Activated naive CD4-positive, alpha-beta T cell treated with anti-CD3 and anti-CD28 coated beads, Interleukin-2, amount 50 U/mL, for 16 hours (primary cell): ENCODE results near the gene CENPI.
"Not testable (repeated sequence)": the region's sequence is repeated elsewhere in the genome, so short reads cannot be mapped to it uniquely, and the experiment has no call there.

Experiments
- DNase-seq: peaks from one replicate; pipeline ENCODE4 v3.0.0-alpha.2; 2020

The CENPI gene, protein sequence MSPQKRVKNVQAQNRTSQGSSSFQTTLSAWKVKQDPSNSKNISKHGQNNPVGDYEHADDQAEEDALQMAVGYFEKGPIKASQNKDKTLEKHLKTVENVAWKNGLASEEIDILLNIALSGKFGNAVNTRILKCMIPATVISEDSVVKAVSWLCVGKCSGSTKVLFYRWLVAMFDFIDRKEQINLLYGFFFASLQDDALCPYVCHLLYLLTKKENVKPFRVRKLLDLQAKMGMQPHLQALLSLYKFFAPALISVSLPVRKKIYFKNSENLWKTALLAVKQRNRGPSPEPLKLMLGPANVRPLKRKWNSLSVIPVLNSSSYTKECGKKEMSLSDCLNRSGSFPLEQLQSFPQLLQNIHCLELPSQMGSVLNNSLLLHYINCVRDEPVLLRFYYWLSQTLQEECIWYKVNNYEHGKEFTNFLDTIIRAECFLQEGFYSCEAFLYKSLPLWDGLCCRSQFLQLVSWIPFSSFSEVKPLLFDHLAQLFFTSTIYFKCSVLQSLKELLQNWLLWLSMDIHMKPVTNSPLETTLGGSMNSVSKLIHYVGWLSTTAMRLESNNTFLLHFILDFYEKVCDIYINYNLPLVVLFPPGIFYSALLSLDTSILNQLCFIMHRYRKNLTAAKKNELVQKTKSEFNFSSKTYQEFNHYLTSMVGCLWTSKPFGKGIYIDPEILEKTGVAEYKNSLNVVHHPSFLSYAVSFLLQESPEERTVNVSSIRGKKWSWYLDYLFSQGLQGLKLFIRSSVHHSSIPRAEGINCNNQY

DNA sequence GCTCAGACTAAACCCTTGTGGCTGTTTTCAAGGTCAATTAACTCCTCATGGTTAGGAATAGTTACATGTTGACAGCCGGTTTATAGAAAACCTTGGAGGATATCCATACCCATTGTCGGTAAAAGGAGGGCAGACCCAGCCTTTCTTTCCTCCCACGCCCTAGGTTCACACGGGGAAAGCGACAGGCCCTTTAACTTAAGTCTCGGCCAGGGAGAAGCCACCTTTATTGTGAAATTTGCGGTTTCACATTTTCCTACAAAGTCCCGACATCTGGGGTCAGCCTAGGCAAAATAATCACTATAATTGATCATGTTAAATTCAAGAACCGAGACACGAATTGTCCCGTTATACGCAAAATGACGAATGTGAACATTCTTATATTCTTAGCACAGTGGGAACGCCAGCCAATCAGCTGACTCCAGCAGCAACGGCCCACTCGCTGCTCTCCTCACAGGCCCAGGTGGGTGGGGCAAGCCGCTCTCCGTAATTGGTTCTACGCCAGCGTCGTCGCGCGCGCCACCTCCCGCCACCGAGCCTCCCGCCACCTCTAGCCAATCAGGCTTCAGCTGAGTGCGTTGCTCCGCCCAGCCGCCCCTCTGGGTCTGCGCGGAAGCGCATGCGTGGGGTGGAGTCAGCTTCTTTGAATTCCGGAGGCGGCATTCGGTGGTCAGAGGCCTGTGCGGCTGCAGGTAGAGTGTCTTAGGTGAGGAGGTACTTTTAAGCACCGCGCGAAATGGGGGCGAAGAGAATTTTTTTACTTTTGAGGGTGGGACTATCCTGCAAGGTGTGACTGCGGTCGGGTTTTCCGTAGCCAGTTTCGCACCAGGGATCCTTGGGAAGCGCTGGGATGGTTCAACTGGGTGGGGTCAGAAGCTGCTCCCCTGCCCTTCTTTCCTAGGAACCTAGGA, at the start of gene CENPI:
Gene CENPI (plus strand): TSS at position 659 of the 908 bp plus-strand sequence. CDS start 2,867 bp downstream, outside the sequence.
- DNase-seq = peak; percentile 92

DNA sequence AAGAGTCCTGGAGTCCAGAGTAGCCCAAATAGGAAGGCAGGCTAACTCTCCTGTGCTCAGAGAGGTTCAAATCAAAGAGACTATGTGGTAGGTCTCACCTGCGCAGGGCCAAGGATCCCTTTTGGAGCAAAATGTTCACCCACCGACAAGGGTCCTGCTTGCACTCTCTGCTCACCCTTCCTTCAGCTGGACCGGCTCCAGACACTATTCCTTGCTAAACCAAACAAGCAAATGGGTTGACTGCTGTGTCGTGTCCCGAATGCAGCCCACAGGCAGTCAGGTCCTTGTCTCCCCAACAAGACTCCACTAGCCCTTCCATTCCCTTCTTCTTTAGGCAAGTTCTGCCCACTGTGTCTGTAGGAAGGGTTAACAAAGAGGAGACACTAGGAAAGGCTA, 46.9 kb upstream of the CENPI start:
- DNase-seq = no peak

DNA sequence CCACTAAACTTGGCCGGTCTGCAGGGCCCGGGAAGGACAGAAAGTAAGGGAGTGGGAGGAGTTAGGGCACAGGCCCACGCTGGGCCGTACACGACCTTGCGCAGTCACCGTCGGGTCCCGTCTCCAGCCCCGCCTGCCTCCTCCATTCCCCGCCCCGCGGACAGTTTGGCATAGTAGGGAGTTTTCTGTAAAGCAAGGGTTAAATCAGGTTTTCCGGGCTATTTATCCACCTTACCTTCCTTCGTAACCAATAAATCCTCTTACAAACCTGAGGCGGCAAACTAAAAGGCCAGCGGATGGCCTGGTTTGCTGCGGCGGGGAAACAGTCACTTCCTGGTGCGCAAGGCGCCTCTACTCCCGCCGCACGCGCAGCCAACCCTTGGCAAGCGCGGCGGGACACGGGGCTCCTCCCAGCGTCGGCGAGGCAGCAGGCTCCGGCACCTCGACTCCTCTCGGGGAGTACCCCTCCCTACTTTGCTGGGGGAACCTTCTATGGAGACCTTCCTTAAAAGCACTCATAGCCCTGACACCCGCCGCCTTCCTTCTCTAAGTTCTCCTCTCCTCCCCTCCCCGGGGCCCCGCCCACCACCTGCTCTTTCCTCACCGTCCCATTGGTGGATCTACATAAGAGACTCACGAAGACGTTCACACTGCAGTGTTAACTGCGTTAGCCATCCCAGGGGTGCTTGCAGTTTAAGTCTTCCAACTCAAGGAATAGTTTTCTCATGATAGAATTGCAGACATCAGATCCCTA, 46.3 kb upstream of the CENPI start, which contains the start of gene TRMT2B:
Gene TRMT2B (minus strand): TSS at position 563 of the 754 bp plus-strand sequence. CDS start 9,822 bp downstream, outside the sequence.
- peak; percentile 83 for DNase-seq

DNA sequence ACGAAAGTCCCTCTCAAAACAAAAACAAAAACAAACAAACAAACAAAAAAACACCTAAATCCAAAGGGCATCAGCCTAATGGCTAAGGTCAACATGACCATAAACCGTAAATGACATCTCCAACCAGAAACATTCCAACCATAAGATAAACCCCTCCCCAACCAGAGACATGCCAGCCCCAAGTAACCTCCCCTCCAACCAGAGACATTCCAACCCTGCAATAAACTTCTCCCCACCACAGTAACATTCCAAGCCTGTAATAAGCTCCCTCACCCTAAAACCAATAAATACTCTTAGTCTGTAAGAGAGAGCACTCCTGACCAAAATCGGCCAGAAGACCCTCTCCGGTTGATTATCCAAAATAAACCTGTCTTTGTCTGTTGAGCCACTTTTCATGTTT, 41.5 kb upstream of the CENPI start:
- DNase-seq = not testable (repeated sequence)

DNA sequence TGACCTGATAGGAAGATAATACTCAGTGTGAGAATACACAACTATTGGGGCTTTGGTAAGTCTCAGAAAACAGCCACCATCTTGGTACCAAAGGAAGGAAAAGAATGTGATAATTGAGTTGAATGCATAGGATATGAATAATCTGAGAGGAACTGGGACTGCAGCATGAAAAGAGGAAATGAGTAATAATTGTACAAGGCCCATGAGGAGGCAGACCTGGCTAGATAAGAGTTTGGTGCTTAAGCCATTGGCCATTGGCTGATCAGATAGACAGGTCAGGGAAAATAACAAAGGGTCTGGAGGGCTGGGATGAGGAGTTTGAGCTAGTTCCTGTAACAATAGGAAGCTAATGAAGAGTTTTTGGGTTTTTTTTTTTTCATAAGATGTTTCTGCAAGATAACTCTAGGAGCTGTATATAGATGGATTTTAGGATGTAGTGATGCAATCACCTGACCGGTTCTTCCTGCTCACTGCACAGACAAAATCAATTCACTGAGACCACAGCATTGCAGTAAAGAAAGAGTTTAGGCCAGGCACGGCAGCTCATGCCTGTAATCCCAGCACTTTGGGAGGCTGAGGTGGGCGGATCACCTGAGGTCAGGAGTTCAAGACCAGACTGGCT, 40.8 kb upstream of the CENPI start:
- no peak for DNase-seq

DNA sequence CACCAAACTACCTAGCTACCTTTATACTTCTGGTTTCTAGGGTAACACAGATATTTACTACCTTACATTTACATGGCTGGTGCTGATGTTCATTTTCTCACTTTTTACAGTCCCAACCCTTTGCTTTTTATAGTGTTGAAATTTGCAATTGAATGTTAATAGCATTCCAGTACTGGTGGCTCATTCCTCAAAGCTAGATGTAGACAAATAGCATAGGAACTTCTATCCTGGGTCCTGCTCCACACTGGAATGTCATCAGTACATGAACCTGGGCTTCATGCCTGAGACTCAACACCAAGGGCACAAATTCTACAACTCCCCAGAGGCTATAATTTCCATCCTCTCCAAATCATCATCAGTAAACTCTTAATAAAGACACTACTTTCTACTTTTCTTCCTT, 35.8 kb upstream of the CENPI start:
- DNase-seq = no peak

DNA sequence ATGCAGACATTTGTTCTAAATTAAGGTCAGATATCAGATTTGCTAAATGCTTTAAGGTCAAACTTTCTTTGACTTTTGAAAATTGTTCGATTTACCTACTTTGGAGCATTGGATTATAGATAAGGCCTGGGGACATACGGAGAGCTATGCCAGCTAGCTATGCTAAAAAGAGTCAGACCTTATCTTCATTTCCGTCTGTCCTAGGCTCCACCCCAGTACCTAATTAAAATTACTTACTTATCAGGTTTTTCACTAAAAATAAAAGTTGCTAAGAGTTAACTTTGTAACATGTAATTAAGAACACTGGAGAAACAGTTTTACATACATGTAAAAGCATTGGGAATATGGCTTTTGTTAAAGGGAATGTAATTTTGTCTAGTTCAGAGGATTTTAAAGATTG, 26.4 kb upstream of the CENPI start:
- no peak for DNase-seq

DNA sequence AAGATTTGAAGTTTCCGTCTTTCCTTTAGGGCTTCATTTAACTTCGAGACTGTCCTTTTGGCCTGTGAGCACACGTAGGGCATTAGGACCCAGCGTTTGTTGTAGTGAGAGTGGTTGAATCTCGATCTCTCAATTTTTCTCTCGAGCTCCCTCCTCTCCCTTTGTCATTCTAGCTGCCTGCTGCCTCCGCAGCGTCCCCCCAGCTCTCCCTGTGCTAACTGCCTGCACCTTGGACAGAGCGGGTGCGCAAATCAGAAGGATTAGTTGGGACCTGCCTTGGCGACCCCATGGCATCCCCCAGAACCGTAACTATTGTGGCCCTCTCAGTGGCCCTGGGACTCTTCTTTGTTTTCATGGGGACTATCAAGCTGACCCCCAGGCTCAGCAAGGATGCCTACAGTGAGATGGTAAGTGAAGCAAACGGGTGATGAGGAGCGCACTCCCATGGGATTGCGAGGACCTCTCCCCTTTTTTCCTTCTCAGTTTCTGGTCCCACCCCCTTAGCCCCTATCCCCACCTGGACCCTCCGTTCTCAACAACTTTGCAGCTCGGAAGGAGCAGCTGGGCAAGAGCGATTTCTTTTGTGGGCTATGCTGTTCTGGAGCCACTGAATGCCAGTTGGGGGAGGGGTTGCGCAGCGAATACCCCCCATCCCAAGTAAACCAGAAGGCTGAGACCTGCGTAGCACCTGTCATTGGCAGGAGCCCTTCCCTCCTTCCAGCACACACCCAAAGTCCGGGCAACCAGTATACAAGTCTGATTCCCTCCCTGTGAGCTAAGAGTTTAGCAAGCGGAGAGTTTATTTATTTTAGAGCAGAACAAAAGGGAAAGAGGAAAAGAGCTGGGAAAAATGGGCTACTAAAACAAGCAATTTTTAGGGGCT, 19.0 kb upstream of the CENPI start, which contains the start of gene TMEM35A:
Gene TMEM35A (plus strand): TSS at position 164 of the 883 bp plus-strand sequence. CDS start 124 bp downstream, at position 288.
- no peak for DNase-seq

DNA sequence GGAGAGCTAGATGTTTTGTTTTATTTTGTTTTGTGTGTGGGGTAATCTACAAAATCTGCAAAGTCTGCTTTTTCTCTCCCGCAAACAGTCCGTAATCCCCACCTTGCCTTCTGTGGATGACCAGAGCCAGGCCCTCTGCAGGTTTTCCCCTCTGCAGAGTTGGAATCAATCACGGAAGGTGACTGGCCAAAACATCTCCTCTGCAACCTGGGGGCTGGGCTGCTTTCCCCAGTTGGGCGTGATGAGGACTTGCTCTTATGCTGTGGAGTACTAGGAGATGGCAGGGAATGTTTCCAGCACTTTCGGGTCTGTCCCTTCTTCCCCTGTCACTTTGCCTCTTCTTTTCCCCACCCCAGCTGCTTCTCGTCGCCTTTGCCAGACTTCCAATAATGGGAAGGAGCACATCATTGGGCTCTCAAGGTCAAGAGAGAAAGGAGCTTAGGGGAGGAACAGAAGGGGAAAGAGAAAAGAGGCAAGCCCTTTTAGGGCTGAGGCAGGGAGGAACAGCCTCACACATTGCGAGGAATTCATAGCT, 18.2 kb upstream of the CENPI start:
- no peak for DNase-seq

DNA sequence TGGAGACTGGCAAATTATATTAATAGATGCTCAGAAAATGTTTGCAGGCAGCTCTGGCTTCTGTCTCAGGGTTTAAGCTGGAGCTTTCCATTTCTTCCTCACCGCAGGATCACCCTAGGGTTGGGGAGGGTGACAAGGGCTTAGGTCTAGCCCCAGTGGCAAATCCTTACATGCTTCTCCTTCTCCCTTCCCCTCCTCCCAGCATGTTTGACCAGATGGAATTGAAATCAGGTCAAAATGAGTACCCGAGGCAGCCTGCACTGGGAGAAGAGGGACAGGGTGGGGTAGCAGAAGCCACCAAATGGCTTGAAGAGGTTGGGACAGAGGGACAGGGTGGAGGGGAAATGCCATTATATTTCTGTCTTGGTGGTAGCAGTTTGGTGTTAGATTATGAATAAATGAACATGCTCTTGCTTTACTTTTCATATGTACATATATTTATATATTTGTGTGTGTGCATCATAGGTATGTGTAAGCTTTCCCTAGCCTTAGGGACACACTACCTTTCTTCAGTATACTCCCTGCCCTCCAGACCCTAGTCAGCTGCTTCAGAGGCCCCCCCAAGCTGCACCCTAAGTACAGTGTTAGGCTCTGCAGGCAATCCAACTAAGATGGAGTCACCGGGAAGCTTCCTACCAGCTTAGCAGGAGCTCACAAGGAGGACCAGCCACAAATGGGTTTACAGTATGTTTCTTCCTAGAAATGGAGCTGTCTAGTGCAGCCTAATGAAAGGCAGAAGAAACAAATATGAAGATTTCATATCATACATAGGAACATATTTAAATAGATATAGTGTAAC, 17.5 kb upstream of the CENPI start:
- DNase-seq = no peak

DNA sequence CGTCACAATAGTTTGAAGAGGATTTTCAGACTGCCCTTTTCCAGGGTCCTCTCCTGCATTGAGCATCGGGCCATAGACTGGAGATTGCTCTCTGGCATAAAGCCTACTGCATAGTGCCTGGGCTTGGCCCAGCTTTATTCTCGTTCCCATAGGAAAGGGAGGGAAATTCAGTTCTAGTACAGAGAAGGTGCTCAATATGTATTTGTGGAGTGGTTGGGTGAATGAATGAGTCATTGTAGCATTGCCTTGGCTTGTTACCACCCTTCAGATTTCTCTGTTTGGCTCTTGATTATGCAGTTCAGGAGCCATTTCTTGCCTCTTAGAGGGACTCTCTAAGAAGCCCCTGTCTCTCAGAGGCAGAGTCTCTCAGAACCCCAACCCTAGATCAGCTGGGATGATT, 16.8 kb upstream of the CENPI start:
- no peak for DNase-seq

DNA sequence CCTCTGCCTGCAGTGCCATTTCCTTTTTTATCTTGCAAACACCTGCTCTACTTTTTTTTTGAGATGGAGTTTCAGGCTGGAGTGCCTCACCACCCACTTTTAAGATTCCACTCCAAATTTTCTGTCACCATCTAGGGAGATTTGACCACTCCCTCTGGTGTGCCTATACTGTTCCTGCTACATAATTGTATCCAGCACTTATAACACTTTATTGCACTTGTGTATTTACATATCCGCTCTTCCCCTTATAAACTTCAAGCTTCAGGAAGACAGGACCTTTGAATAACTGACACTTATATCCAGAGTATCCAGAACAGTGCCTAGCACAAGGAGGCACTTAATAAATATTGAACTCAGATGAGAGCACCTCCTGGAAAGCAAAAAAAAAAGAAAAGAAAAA, 6.2 kb upstream of the CENPI start:
- no peak for DNase-seq

DNA sequence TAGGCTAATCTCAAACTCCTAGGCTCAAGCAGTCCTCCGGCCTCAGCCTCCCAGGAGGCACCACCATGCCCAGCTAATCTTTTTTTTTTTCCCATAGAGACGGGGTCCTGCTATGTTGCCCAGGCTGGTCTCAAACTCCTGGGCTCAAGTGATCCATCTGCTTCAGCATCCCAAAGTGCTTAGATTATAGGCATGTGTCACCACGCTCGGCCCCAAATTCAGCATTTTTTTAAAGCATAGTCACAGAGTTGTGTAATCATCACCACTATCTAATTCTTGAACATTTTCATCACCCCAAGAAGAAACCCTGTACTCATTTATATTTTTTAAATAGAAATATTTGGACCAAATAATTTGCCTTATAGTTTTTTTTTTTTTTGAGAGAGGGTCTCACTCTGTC, 10.3 kb downstream of the CENPI start:
- DNase-seq = no peak

DNA sequence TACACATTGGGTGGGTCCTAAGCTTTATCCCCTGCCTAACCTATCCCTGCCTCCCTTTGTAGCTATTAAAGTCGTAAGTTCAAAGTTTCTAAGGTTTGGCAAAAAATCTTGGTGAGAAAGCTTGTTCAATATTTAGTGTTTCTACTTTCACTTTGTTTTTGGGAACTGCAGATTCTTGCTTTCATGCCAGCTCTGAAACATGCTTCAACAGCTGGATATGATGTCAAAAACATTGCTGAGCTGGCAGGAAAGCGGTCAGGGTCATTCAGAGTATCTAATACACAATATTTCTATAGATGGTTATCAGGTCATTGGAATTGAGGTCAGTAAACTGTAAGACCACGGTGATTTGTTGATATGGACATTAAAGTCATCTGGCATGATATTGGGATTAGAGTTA, 19.7 kb downstream of the CENPI start:
- no peak for DNase-seq

DNA sequence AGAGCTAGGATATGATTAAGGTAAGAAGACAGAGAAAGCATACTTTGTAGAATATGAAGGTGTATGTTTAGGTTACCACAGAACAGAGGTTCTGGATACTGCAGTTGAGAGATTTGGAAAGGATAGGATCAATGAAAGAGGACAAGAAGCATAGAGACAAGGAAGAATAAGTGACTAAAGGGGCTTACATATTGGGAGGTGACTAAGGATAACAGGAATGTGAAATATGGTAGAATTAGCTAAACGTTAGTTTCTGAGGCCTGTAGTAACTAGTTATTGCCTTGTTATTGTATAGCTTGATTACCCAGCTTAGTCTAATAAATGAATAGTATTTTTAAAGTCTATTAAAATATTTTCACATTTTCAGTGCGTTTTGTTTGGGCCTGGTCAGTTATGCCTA, 38.2 kb downstream of the CENPI start:
- DNase-seq = no peak
